ENCODE results near the gene BCAS3. TPM values are rescaled to one million over a fixed set of nuclear protein-coding genes. Genes with fewer than 3 reads are reported as not detected.

Gene BCAS3
- total RNA-seq, 1 experiment from 2014 or later, result 14.4 TPM

GRCh38 chr17:61303817-61304096 lies 626.1 kb downstream of the BCAS3 start:
- CTCF ChIA-PET, result no interaction called here
- POLR2A ChIA-PET (ENCODE audit: low non-redundant PET), result no interaction called here

GRCh38 chr17:61305024-61305423 lies 627.4 kb downstream of the BCAS3 start:
- no peak for DNase-seq (ENCODE audit: low spot score)
- TF ChIP-seq CTCF (conservative IDR thresholded peaks at IDR 0.05; ENCODE audit: low read depth, low read length) (no peak), EZH2 (IDR thresholded peaks at IDR 0.05; ENCODE audit: borderline replicate concordance, low read depth, low read length, poor library complexity, severe bottlenecking) (no peak)
- H3K36me3 ChIP-seq (ENCODE audit: insufficient read depth, low read length, poor library complexity, severe bottlenecking), result no peaks in the 10 kb centered on the region
- intact Hi-C loops (cut with micrococcal nuclease; ENCODE audit: unreplicated experiment), result no loop called here
- ChIA-PET CTCF (no interaction called here), POLR2A (ENCODE audit: low non-redundant PET) (no interaction called here)
- no peak overlapping the region for H3K4me3 ChIP-seq (ENCODE audit: low read depth, low read length, poor library complexity, severe bottlenecking)
- BruUV-seq (replicated peaks), result no TSS peak
- no peaks in the 10 kb centered on the region for H3K9me3 ChIP-seq (ENCODE audit: low read depth, low read length, poor library complexity, severe bottlenecking)
- H3K27ac ChIP-seq (ENCODE audit: low read depth, low read length, poor library complexity, severe bottlenecking), result no peak overlapping the region
- no peaks in the 10 kb centered on the region for H3K4me1 ChIP-seq (ENCODE audit: insufficient read depth, low read length, poor library complexity, severe bottlenecking)
- H3K27me3 ChIP-seq (replicated peaks; ENCODE audit: insufficient read depth, low read depth, low read length, poor library complexity), result no peaks in the 10 kb centered on the region

More at GRCh38 chr17:61303817-61304096, 626.1 kb downstream of the BCAS3 start:
- Histone ChIP-seq H3K4me3 (ENCODE audit: low read depth, low read length, poor library complexity, severe bottlenecking) (no peak overlapping the region), H3K27me3 (replicated peaks; ENCODE audit: insufficient read depth, low read depth, low read length, poor library complexity) (no peaks in the 10 kb centered on the region), H3K27ac (ENCODE audit: low read depth, low read length, poor library complexity, severe bottlenecking) (no peak overlapping the region), H3K9me3 (ENCODE audit: low read depth, low read length, poor library complexity, severe bottlenecking) (no peaks in the 10 kb centered on the region), H3K4me1 (ENCODE audit: insufficient read depth, low read length, poor library complexity, severe bottlenecking) (no peaks in the 10 kb centered on the region), H3K36me3 (ENCODE audit: insufficient read depth, low read length, poor library complexity, severe bottlenecking) (no peaks in the 10 kb centered on the region)
- intact Hi-C loops (cut with micrococcal nuclease; ENCODE audit: unreplicated experiment), result no loop called here
- no TSS peak for BruUV-seq (replicated peaks)
- DNase-seq (ENCODE audit: low spot score), result no peak
- TF ChIP-seq EZH2 (IDR thresholded peaks at IDR 0.05; ENCODE audit: borderline replicate concordance, low read depth, low read length, poor library complexity, severe bottlenecking), result no peak
- no peak for TF ChIP-seq CTCF (conservative IDR thresholded peaks at IDR 0.05; ENCODE audit: low read depth, low read length)

GRCh38 chr17:61306003-61306402 lies 628.4 kb downstream of the BCAS3 start:
- intact Hi-C loops (cut with micrococcal nuclease; ENCODE audit: unreplicated experiment), result no loop called here

More at GRCh38 chr17:61306003-61306402, 628.4 kb downstream of the BCAS3 start:
- Histone ChIP-seq H3K9me3 (ENCODE audit: low read depth, low read length, poor library complexity, severe bottlenecking) (no peaks in the 10 kb centered on the region), H3K27me3 (replicated peaks; ENCODE audit: insufficient read depth, low read depth, low read length, poor library complexity) (no peaks in the 10 kb centered on the region), H3K4me1 (ENCODE audit: insufficient read depth, low read length, poor library complexity, severe bottlenecking) (no peaks in the 10 kb centered on the region), H3K27ac (ENCODE audit: low read depth, low read length, poor library complexity, severe bottlenecking) (no peak overlapping the region), H3K4me3 (ENCODE audit: low read depth, low read length, poor library complexity, severe bottlenecking) (no peak overlapping the region), H3K36me3 (ENCODE audit: insufficient read depth, low read length, poor library complexity, severe bottlenecking) (no peaks in the 10 kb centered on the region)
- no TSS peak for BruUV-seq (replicated peaks)
- no peak for TF ChIP-seq EZH2 (IDR thresholded peaks at IDR 0.05; ENCODE audit: borderline replicate concordance, low read depth, low read length, poor library complexity, severe bottlenecking)
- TF ChIP-seq CTCF (conservative IDR thresholded peaks at IDR 0.05; ENCODE audit: low read depth, low read length), result no peak
- POLR2A ChIA-PET (ENCODE audit: low non-redundant PET), result no interaction called here
- no peak for DNase-seq (ENCODE audit: low spot score)
- CTCF ChIA-PET, result no interaction called here

Data from A673 (cell line).